Measurements from ENCODE around the gene HERC3.

- peak; percentile 64 for TF ChIP-seq CTCF (IDR thresholded peaks at IDR 0.05; ENCODE audit: low read length)
- TF ChIP-seq EZH2 (IDR thresholded peaks at IDR 0.05; ENCODE audit: borderline replicate concordance, low read length) = no peak
Observed at GRCh38 chr4:88659055-88659889, 67.0 kb downstream of the HERC3 start.
